Activated CD4-positive, alpha-beta T cell treated with anti-CD3 and anti-CD28 coated beads, Interleukin-2, amount 50 U/mL, for 48 hours (primary cell): ENCODE results near the gene PRDM15.
"Not testable (repeated sequence)": the region's sequence is repeated elsewhere in the genome, so short reads cannot be mapped to it uniquely, and the experiment has no call there.

Experiments used
- DNase-seq, 2 experiments: peaks; one replicate each; pipeline ENCODE4 v3.0.0-alpha.2; 2020

Gene PRDM15

GRCh38 chr21:41801321-41802197 is 77.6 kb downstream of the PRDM15 start:
- DNase-seq, result no peak

GRCh38 chr21:41800425-41801320 is 78.5 kb downstream of the PRDM15 start:
- DNase-seq, result no peak

DNA sequence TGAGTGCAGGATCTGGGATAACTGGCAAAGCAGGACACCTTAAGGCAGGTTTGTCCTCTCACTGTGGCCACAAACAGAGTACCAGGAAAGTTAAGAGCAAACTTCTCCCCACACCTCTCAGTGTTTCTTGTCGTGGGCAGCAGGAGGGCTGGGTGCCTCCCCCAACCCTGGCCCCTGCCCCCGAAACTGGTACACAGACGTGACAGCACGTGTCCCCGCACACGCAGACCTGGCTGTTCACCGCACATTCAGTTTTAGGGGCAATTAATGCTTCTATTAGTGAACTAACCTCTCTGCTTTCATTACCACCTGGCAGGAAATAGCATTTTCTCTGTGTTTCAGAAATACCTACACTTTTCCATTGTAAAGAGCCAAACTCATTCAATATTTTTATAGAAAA is 79.4 kb downstream of the PRDM15 start:
- no peak for DNase-seq

- DNase-seq, result no peak
Observed at GRCh38 chr21:41798326-41798725, 80.8 kb downstream of the PRDM15 start.

GRCh38 chr21:41796476-41797080 is 82.6 kb downstream of the PRDM15 start:
- no peak for DNase-seq

DNA sequence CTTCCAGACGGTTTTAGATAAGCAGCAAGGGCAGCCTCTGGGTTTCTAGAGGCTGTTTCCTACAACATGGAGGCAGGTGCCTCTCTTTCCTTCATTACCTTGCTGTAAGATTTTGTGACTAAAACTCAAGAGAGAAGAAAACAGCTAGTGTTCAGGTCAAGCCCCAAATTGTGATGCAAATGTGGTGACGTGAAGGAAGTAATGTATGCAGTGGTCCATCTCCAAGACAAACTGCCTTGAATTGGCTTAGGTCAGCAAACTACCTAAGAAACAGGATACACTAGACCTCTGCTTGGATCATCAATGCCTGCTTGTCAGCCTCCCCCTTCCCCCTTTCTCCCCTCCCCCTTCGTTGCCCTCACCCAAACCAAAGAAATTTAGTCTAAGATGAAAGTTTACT is 83.4 kb downstream of the PRDM15 start:
- no peak for DNase-seq

DNA sequence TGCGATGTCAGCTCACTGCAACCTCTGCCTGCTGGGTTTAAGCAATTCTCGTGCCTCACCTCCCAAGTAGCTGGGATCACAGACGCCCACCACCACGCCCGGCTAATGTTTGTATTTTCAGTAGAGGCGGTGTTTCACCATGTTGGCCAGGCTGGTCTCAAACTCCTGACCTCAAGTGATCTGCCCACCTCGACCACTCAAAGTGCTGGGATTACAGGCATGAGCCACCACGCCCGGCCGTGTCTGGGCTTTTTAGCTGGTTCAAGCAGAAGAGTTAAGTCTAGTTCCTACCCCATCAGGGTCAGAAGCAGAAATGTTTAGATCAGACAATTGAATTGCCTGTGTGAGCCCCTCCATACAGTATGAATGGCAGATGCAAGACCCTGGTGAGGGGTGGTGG is 84.5 kb downstream of the PRDM15 start:
- DNase-seq, result no peak

DNA sequence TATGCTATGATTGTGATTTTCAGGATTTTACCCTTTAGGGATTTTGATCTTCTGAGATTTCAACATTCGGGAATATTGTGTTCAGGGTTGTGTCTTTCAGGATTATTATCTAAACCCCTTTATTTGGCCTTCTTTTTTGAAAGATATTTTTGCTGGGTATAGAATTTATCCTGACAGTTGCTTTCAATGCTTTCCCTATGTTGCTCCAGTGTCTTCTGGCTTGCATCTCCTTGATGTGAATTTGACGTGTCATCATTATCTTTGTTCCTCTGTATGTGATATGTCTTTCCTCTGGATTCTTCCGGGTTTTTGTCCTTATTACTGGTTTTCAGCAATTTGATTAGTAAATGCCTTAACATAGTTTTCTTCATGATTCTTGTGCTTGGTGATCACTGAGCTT is 86.4 kb downstream of the PRDM15 start:
- no peak for DNase-seq

DNA sequence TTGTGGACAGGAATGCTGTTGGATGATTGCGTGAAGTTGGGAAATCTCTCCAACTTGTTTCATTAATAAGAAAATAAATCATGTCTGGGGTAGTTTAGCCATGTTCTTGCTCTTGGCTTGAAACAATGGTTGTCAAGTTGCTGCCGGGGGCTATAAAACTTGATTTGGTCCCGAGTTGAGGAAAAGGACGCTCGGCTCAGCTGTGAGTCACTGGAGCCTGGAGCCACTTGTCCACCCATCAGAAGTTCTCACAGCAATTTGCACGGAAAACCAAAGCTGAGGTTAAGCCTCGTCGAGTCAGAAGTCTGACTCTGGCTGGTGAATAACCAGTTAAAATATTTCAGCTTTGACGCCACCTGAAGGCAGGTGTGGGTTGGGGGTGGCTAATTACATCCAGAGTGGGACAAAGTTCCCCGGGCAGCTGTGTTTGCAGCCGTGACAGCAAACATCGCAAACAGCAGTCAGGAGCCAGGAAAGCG is 92.6 kb downstream of the PRDM15 start:
- no peak for DNase-seq

DNA sequence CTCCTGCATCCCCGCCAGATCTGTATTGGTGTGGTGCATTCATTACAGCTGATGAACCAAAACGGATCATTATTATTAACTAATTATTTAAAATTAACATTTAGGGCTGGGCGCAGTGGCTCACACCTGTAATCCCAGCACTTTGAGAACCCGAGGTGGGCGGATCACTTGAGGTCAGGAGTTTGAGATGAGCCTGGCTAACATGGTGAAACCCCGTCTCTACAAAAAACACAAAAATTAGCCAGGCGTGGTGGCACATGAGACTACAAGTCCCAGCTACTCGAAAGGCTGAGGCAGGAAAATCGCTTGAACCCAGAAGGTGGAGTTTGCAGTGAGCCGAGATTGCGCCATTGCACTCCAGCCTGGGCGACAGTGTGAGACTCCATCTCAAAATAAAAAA is 93.9 kb downstream of the PRDM15 start:
- not testable (repeated sequence) for DNase-seq

DNA sequence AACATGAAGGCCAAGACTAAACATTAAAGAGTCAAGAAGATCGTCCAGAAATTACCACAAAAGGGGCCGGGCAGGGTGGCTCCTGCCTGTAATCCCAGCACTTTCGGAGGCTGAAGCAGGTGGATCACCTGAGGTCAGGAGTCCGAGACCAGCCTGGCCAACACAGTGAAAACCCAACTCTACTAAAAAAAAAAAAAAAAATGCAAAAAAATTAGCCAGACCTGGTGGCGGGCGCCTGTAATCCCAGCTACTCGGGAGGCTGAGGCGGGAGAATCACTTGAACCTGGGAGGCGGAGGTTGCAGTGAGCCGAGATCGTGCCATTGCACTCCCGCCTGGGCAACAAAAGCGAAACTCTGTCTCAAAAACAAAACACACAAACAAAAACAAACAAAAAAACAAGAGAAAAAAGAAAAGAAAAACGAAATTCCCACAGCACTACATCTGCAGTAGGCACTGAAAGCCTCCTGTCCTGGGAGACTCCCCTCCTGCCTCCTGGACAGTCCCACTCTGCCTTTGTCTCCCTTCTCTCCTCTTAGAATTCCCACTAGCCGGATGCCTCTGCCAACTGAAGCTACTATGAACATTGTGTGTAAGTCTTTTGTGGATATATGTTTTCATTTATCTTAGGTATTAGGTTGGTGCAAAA is 94.6 kb downstream of the PRDM15 start:
- no peak for DNase-seq

- no peak for DNase-seq
Observed at GRCh38 chr21:41783476-41784180, 95.5 kb downstream of the PRDM15 start.

- DNase-seq, result no peak
Observed at GRCh38 chr21:41781050-41781410, 98.1 kb downstream of the PRDM15 start.

- no peak for DNase-seq
Observed at GRCh38 chr21:41780337-41781049, 98.7 kb downstream of the PRDM15 start.

GRCh38 chr21:41779659-41780058 is 99.5 kb downstream of the PRDM15 start:
- DNase-seq, result no peak

DNA sequence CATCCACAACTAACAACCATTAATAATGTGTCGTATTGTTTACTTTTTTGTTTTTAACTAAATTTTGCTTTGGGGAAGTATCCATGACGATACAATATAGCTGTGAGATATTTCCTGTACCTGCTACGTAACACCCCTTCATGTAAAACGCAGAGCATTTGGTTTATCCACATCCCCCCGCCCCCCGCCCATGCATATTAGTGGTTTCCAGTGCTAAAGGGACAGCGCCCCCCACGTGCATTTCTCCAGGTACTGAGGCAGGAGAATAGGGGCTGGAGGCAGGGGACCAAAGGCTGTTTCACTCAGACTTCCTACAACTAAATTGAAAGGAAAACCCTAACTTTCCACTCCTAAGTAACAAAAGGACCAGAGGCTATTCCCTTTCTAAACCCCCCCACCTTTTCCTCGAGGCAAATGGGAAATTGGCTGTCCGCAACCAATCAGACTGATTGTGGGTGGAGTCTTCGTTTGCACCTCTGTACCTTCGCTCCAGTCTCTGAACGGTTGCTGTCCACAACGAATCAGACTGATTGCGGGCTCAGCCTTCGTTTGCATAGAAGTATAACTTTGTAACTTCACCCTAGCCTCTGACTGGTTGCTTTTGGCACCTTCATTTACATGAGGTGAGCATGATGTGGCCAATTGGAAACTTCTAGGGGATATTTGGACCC is 100.1 kb downstream of the PRDM15 start:
- DNase-seq, result no peak

DNA sequence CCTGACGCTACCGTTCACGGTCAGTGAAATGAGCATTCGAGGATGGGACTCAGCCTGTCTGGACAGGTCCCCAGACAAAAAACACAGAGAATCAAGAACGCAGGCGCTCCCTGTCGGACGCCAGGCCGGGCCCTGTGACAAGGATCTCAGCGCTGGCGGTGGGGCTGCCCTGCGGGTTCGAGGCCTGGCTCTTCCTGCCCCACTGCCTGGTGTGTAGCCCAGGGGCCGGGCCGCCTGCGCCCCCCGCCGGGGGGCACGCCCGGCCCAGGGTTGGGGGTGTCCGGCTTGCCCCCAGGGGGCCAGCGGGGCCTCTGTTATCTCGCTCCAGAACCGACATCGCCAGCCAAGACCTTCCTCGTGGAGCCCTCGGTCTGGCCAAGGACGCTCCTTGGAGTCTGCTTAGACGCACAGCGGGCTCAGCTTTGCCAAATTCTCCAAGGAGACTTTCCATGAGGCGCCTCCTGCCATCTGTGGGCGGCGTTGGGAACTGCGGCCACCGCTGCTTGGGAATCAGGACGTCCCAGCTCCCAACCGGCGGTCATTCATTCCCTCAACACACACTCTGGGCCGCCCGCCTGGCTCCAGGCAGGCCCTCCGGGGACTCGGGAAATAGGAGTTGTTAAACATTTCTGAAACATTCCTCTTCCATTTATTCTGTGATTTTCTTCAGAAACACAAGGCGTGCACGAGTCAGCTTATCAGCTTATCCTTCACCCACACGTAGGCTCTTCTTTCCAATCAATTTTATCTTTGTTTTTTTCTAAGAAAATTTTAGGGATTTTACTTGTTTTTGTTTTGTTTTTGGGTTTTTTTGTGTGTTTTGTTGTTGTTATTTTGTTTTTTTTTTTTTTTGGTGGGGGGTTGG is 101.0 kb downstream of the PRDM15 start:
- peak; percentile 36 to 47 for DNase-seq

GRCh38 chr21:41776778-41777177 is 102.4 kb downstream of the PRDM15 start:
- DNase-seq, result no peak

DNA sequence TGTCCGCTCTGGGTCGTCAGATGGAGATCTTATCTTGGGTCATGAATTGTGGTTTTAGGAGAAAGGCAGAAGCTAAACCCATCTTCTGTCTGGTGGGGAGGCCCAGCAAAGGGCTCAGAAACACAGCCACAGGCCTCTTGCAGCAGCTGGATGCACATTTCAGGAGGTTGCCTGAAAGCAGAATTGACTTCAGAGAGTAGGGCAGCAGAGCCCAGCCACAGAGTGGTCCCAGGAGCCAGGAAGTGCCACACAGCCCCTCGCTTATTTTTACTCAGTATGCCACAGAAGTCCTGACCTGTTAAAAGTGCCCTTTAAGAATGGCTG is 104.0 kb downstream of the PRDM15 start:
- DNase-seq, result no peak
